Measurements from ENCODE around the gene TPRN.

DNA sequence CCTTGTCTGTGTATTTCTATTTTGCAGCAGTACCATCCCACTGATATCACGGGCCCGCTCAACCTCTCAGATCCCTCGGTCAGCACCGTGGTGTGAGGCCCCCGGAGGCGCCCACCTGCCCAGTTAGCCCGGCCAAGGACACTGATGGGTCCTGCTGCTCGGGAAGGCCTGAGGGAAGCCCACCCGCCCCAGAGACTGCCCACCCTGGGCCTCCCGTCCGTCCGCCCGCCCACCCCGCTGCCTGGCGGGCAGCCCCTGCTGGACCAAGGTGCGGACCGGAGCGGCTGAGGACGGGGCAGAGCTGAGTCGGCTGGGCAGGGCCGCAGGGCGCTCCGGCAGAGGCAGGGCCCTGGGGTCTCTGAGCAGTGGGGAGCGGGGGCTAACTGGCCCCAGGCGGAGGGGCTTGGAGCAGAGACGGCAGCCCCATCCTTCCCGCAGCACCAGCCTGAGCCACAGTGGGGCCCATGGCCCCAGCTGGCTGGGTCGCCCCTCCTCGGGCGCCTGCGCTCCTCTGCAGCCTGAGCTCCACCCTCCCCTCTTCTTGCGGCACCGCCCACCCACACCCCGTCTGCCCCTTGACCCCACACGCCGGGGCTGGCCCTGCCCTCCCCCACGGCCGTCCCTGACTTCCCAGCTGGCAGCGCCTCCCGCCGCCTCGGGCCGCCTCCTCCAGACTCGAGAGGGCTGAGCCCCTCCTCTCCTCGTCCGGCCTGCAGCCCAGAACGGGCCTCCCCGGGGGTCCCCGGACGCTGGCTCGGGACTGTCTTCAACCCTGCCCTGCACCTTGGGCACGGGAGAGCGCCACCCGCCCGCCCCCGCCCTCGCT lies 32.6 kb downstream of the TPRN start:
- TF ChIP-seq, protein P1, sequence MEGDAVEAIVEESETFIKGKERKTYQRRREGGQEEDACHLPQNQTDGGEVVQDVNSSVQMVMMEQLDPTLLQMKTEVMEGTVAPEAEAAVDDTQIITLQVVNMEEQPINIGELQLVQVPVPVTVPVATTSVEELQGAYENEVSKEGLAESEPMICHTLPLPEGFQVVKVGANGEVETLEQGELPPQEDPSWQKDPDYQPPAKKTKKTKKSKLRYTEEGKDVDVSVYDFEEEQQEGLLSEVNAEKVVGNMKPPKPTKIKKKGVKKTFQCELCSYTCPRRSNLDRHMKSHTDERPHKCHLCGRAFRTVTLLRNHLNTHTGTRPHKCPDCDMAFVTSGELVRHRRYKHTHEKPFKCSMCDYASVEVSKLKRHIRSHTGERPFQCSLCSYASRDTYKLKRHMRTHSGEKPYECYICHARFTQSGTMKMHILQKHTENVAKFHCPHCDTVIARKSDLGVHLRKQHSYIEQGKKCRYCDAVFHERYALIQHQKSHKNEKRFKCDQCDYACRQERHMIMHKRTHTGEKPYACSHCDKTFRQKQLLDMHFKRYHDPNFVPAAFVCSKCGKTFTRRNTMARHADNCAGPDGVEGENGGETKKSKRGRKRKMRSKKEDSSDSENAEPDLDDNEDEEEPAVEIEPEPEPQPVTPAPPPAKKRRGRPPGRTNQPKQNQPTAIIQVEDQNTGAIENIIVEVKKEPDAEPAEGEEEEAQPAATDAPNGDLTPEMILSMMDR (conservative IDR thresholded peaks at IDR 0.05; ENCODE audit: low read depth in 2 of 2) = no peak
- TF ChIP-seq EZH2 (IDR thresholded peaks at IDR 0.05; ENCODE audit: low read depth, unreplicated experiment) = no peak
- TF ChIP-seq, protein P2, sequence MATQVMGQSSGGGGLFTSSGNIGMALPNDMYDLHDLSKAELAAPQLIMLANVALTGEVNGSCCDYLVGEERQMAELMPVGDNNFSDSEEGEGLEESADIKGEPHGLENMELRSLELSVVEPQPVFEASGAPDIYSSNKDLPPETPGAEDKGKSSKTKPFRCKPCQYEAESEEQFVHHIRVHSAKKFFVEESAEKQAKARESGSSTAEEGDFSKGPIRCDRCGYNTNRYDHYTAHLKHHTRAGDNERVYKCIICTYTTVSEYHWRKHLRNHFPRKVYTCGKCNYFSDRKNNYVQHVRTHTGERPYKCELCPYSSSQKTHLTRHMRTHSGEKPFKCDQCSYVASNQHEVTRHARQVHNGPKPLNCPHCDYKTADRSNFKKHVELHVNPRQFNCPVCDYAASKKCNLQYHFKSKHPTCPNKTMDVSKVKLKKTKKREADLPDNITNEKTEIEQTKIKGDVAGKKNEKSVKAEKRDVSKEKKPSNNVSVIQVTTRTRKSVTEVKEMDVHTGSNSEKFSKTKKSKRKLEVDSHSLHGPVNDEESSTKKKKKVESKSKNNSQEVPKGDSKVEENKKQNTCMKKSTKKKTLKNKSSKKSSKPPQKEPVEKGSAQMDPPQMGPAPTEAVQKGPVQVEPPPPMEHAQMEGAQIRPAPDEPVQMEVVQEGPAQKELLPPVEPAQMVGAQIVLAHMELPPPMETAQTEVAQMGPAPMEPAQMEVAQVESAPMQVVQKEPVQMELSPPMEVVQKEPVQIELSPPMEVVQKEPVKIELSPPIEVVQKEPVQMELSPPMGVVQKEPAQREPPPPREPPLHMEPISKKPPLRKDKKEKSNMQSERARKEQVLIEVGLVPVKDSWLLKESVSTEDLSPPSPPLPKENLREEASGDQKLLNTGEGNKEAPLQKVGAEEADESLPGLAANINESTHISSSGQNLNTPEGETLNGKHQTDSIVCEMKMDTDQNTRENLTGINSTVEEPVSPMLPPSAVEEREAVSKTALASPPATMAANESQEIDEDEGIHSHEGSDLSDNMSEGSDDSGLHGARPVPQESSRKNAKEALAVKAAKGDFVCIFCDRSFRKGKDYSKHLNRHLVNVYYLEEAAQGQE (IDR thresholded peaks at IDR 0.05; ENCODE audit: unreplicated experiment) = no peak
- TF ChIP-seq POLR2AphosphoS5 (IDR thresholded peaks at IDR 0.05; ENCODE audit: low read depth) = no peak
- TF ChIP-seq, protein P3, sequence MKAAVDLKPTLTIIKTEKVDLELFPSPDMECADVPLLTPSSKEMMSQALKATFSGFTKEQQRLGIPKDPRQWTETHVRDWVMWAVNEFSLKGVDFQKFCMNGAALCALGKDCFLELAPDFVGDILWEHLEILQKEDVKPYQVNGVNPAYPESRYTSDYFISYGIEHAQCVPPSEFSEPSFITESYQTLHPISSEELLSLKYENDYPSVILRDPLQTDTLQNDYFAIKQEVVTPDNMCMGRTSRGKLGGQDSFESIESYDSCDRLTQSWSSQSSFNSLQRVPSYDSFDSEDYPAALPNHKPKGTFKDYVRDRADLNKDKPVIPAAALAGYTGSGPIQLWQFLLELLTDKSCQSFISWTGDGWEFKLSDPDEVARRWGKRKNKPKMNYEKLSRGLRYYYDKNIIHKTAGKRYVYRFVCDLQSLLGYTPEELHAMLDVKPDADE (IDR thresholded peaks at IDR 0.05) = no peak
- TF ChIP-seq JUNB (IDR thresholded peaks at IDR 0.05; ENCODE audit: unreplicated experiment) = no peak
- TF ChIP-seq STAT1 (IDR thresholded peaks at IDR 0.05; ENCODE audit: unreplicated experiment) = no peak

Measured in GM23338 (cell line).